HG03064 (cell line): ENCODE data around the gene KLHL29.
"Not testable (repeated sequence)": the region's sequence is repeated elsewhere in the genome, so short reads cannot be mapped to it uniquely, and the experiment has no call there.

ENCODE experiments used
- ATAC-seq: cut with Tn5 transposase; IDR thresholded peaks from one replicate; pipeline ENCODE4 v1.9.1; 2021; ENCODE audit warnings: low read depth; ENCODE audit not compliant: unreplicated experiment

Gene KLHL29

GRCh38 chr2:23384551-23385343 lies at the start of gene KLHL29:
KLHL29 (plus strand) TSS chr2:23385179; CDS start chr2:23562197, 177,018 bp downstream.
- ATAC-seq: peak; percentile 58

DNA sequence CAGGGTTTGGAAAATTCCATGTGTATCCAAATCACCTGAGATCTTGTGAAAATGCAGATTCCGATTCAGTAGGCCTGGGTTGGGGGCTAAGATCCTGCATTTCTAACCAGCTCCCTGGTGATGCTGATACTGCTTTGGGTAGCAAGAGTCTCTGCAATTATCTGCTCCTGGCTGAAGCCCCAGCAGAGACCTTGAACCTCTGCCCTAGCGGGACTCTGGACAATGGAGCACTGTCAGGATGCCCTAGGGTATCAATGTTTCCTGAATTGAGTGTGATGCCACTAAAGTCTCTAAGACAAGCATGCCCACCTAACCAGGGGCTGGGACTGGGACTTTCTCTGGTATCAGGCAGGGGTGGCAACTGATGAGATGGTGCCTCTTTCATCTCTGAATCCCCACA lies 49.4 kb upstream of the KLHL29 start:
- ATAC-seq: no peak

GRCh38 chr2:23342075-23342474 lies 42.9 kb upstream of the KLHL29 start:
- no peak for ATAC-seq

GRCh38 chr2:23346029-23346428 lies 39.0 kb upstream of the KLHL29 start:
- ATAC-seq: no peak

GRCh38 chr2:23346781-23347180 lies 38.2 kb upstream of the KLHL29 start:
- ATAC-seq: no peak

- no peak for ATAC-seq
Observed at GRCh38 chr2:23347471-23348092, 37.4 kb upstream of the KLHL29 start.

DNA sequence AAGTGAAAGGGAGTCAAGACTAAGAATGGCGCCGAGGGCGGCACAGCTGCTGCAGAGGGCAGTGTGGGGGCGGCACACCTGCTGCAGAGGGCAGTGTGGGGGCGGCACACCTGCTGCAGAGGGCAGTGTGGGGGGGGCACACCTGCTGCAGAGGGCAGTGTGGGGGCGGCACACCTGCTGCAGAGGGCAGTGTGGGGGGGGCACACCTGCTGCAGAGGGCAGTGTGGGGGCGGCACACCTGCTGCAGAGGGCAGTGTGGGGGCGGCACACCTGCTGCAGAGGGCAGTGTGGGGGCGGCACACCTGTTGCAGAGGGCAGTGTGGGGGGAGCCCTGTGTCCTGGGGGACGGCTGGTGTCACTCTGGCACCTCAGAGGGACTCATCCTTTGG lies 36.9 kb upstream of the KLHL29 start:
- not testable (repeated sequence) for ATAC-seq

DNA sequence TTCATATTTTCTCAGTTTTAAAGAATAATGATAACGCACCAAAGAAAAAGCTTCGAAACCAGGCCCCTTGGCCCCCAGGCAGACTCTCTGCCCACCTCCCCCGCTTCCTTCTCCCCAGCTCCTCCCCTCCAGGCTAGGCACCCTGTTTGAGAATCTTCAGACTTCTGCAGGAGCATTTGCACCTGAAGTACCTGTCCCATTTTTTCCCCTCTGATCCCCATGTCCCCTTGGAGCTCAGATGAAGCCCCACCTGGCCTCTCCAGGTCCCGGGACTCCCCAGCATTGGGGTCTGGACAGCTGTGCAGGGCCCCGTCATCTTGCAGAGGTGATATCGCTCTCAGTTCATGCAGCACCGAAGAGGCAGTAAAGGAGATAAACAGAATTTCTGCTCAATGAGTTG lies 35.5 kb upstream of the KLHL29 start:
- no peak for ATAC-seq

- no peak for ATAC-seq
Observed at GRCh38 chr2:23350041-23350791, 34.8 kb upstream of the KLHL29 start.

DNA sequence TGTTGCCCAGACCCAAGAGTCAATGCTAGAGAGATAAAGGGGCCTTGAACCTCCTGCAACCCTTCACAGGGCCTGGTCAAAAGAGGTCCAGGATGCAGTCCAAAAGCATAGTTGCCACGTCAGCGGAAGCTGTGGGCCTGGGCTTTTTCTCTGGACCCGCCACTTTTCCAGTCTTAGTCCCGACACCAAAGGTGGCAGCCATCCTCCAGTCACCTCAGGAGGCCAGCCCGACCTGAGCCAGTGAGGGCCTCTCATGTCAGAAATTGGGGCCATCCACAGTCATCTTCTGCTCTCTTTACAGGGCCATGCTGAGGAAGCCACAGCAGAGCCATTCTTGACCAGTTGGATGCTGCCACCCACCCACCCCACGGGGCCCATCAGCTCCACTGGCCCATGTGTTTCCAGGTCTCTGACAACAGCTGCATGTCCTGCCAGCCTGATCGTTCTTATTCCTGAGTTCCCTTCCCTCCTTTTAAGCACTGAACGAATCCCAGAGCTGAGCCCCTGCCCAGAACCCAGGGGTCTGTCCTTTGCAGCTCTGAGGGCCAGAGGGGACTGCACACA lies 34.1 kb upstream of the KLHL29 start:
- no peak for ATAC-seq

GRCh38 chr2:23351388-23352141 lies 33.4 kb upstream of the KLHL29 start:
- ATAC-seq: peak; percentile 95

GRCh38 chr2:23354554-23354953 lies 30.4 kb upstream of the KLHL29 start:
- ATAC-seq: no peak

DNA sequence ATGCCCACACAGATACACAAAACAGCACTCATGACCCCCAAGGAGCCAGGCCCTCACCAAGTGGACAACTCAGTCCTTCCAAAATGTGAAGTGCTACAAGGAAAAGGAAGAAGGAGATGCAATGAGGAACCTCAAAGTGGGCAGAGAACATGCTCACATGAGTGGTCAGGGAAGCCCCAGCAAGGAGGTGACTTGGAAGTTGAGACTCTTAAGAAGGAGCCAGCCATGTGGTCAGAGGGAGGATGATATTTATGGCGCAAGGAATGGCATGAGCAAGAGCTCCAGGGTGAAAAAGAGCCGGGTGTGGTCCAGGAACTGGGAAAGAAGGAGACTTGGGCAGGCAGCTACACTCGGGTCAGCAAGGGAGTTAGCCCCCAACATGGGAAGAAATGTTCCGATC lies 30.0 kb upstream of the KLHL29 start:
- no peak for ATAC-seq

DNA sequence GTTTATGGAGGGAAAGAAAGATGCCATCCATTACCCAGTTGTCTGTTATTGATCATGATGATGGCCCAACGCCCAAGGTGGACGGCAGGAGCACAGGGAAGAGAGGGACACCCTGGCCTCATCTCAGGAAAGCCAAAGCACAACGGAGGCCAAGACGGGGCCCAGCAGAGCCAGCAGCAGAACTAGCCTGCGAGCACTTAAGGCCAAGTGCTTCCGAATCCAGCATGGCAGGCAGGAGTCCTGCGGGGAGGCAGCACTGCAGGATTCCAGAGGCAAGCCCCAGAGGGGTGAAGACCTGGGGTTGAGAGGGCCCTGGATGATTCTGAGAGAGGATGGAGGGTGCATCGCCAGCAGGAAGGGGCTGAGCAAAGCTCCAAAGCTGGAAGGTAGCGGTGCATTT lies 28.3 kb upstream of the KLHL29 start:
- no peak for ATAC-seq

DNA sequence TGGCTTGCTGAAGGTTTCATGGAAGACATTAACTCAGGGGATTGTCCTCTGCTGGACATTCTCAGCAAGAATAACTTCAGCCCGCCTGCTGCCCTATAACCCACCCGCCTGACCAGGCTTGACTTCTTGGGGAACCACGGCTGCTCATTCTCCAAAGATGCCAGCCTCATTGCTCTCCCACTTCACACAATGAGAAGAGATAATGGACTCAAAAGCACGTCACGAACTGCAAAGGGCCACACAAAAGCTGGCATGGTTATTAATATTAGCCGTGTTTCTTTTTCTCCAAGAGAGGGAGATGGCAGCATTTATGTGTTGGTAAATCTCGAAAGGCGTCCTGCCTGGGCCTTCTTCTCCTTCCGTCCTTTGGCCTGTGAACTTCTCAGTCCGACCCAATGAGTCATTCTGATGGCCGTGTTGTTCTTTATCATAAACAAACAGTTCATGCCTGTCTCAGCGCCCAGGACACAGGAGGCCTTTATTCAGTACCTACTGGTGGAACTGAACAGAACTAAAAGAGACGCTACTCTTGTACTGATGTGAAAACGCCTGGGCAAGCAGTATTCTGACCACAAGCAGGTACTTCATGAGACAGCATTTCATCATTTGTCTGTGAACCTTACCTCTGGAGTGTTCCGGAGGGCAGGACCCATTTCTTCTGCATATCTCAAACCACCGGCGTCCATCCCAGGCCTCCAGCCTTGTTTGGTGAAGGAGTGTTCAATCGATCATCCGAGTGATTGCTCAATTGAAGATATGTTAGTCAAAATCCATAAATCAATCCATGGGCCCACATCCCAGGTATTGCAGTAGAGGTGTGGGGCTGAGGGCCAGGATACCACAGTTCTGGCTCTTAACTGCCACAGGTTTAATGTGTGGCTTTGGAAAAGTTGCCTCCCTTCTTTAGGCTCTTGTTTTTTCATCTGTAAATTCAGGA lies 25.1 kb upstream of the KLHL29 start:
- no peak for ATAC-seq

GRCh38 chr2:23360571-23361125 lies 24.3 kb upstream of the KLHL29 start:
- no peak for ATAC-seq

GRCh38 chr2:23361152-23361551 lies 23.8 kb upstream of the KLHL29 start:
- ATAC-seq: no peak

DNA sequence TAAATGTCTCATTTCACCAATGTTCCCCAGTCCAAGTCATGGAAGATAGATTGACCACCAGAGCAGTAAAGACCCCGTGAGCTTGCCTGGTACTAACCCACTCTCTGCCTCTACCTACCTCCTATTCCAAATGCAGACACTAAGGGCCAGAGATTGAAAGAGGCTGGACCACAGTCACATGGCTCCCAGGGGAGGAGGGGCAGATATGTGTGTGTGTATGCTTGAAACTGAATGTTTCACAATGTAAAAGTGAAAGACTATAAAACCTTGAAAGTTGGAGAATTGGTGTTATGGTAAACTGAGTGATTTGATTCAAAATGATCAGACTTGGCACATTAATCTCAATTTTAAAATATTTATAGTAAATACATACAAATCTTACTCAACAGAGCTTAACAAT lies 21.7 kb upstream of the KLHL29 start:
- ATAC-seq: no peak

- ATAC-seq: no peak
Observed at GRCh38 chr2:23363831-23364230, 21.1 kb upstream of the KLHL29 start.
